Measurements from ENCODE around the gene CDK10. TPM values are rescaled to one million over a fixed set of nuclear protein-coding genes. Genes with fewer than 3 reads are reported as not detected.
A peak's percentile ranks its signal among the peaks of the same experiment; 100 is the strongest.

CDK10 gene
- total and polyA plus RNA-seq, 9 of the 15 experiments (the other 6 are each of a cell fraction or from before 2014, with no cell fraction given), result 2.0 to 85.1 (median 40.1) TPM

GRCh38 chr16:89700649-89701424 is 14.3 kb downstream of the CDK10 start (continued):
- no peak for TF ChIP-seq RERE (CRISPR knock-in tag; IDR thresholded peaks at IDR 0.05; ENCODE audit: borderline replicate concordance)
- no peak for TF ChIP-seq RFX1 (IDR thresholded peaks at IDR 0.05)
- TF ChIP-seq ZBTB33 (CRISPR knock-in tag; IDR thresholded peaks at IDR 0.05), result no peak
- no peak for TF ChIP-seq ZKSCAN1 (IDR thresholded peaks at IDR 0.05; ENCODE audit: low read depth, low read length)
- no peak; the same call in 1 of the 2 replicates for TF ChIP-seq NR2C2 (CRISPR knock-in tag; IDR thresholded peaks at IDR 0.05)
- TF ChIP-seq NR2C2 (tag; IDR thresholded peaks at IDR 0.05), result no peak
- TF ChIP-seq POLR2G (IDR thresholded peaks at IDR 0.05; ENCODE audit: low read depth, low read length), result no peak
- TF ChIP-seq, protein P1, sequence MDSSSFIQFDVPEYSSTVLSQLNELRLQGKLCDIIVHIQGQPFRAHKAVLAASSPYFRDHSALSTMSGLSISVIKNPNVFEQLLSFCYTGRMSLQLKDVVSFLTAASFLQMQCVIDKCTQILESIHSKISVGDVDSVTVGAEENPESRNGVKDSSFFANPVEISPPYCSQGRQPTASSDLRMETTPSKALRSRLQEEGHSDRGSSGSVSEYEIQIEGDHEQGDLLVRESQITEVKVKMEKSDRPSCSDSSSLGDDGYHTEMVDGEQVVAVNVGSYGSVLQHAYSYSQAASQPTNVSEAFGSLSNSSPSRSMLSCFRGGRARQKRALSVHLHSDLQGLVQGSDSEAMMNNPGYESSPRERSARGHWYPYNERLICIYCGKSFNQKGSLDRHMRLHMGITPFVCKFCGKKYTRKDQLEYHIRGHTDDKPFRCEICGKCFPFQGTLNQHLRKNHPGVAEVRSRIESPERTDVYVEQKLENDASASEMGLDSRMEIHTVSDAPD (CRISPR knock-in tag; IDR thresholded peaks at IDR 0.05), result no peak
- TF ChIP-seq HNRNPH1 (optimal IDR thresholded peaks at IDR 0.05; ENCODE audit: low read depth, low read length), result no peak
- TF ChIP-seq CC2D1A (IDR thresholded peaks at IDR 0.05), result no peak
- peak in 1 of 2 experiments; percentile 20 for TF ChIP-seq NRF1 (conservative IDR thresholded peaks at IDR 0.05 in 1 of 2, IDR thresholded peaks at IDR 0.05 in 1 of 2)
- no peak for TF ChIP-seq ZEB2 (IDR thresholded peaks at IDR 0.05)
- no peak for TF ChIP-seq ZFPM2 (CRISPR knock-in tag; IDR thresholded peaks at IDR 0.05)
- TF ChIP-seq CBFB (CRISPR knock-in tag; IDR thresholded peaks at IDR 0.05), result peak; percentile 85
- no peak for TF ChIP-seq SNAPC5 (CRISPR knock-in tag; IDR thresholded peaks at IDR 0.05)
- no peak for TF ChIP-seq EGR1 (conservative IDR thresholded peaks at IDR 0.05)
- TF ChIP-seq, protein P2, sequence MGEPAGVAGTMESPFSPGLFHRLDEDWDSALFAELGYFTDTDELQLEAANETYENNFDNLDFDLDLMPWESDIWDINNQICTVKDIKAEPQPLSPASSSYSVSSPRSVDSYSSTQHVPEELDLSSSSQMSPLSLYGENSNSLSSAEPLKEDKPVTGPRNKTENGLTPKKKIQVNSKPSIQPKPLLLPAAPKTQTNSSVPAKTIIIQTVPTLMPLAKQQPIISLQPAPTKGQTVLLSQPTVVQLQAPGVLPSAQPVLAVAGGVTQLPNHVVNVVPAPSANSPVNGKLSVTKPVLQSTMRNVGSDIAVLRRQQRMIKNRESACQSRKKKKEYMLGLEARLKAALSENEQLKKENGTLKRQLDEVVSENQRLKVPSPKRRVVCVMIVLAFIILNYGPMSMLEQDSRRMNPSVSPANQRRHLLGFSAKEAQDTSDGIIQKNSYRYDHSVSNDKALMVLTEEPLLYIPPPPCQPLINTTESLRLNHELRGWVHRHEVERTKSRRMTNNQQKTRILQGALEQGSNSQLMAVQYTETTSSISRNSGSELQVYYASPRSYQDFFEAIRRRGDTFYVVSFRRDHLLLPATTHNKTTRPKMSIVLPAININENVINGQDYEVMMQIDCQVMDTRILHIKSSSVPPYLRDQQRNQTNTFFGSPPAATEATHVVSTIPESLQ (CRISPR knock-in tag; IDR thresholded peaks at IDR 0.05), result no peak
